ENCODE results near the gene KIF26B. TPM values are rescaled to one million over a fixed set of nuclear protein-coding genes. Genes with fewer than 3 reads are reported as not detected.

The KIF26B gene
- total and polyA plus RNA-seq, 10 of the 15 experiments (the other 5 are each of a cell fraction or from before 2014, with no cell fraction given), result 0.35 to 11.6 (median 2.2) TPM

GRCh38 chr1:245467804-245468203, 313.0 kb downstream of the KIF26B start (continued):
- TF ChIP-seq CEBPZ (IDR thresholded peaks at IDR 0.05; ENCODE audit: low read depth, low read length), result no peak
- TF ChIP-seq STAT3 (IDR thresholded peaks at IDR 0.05; ENCODE audit: low read depth, low read length), result no peak
- no peak for TF ChIP-seq ZNF622 (IDR thresholded peaks at IDR 0.05)
- TF ChIP-seq SIX5 (IDR thresholded peaks at IDR 0.05; ENCODE audit: low read depth, low read length, severe bottlenecking), result no peak

DNA sequence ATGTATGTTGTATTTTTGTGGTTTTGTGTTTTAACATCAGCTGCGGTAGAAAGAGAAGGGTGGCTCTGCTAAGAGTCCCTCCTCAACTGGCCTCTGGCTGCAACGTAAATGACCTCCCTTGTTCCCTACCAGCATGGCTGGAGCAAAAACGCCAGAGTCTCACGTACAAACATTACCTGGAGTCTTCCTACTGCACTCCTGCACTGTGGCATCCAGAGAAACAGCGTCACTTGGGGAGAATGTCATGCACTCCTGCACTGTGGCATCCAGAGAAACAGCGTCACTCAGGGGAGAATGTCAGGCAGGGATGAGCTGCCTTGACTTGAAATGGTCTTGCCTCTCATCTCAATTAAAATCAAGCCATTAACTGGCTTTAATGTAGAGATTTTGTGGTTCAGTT, 314.2 kb downstream of the KIF26B start:
- ChIA-PET SMC1A (ENCODE audit: uncharacterized antibody, unreplicated experiment) (no interaction called here), RAD21 (ENCODE audit: unreplicated experiment) (no interaction called here), POLR2A (no interaction called here), CTCF (no interaction called here)
- Histone ChIP-seq H3K27me3 (replicated peaks in 1 of 2; ENCODE audit: control insufficient read depth in 2 of 2, insufficient read depth in 2 of 2, low read length in 1 of 2) (no peaks in the 10 kb centered on the region), H4K20me1 (ENCODE audit: control insufficient read depth, insufficient read depth) (no peaks in the 10 kb centered on the region), H3K4me2 (ENCODE audit: control insufficient read depth, insufficient read depth) (no peak overlapping the region), H2AFZ (ENCODE audit: control insufficient read depth, low read depth, low read length) (no peak overlapping the region), H3K27ac (ENCODE audit: control insufficient read depth, insufficient read depth) (no peak overlapping the region), H3K4me1 (ENCODE audit: control insufficient read depth, insufficient read depth, low read length) (no peaks in the 10 kb centered on the region), H3K9me3 (replicated peaks; ENCODE audit: control insufficient read depth, insufficient read depth, low read length) (no peaks in the 10 kb centered on the region), H3K4me3 (no peak overlapping the region), H3K79me2 (ENCODE audit: control insufficient read depth, insufficient read depth, low read length) (no peaks in the 10 kb centered on the region), H3K9ac (ENCODE audit: control insufficient read depth, insufficient read depth, low read length) (no peak overlapping the region), H3K36me3 (ENCODE audit: control insufficient read depth in 2 of 2, insufficient read depth in 2 of 2, low read length in 1 of 2) (no peaks in the 10 kb centered on the region)
- ATAC-seq (no peak), FAIRE-seq (no peak), DNase-seq (ENCODE audit: low read depth, low spot score) (no peak)
- in situ Hi-C loops (cut with MboI) (no loop called here), intact Hi-C loops (cut with micrococcal nuclease; ENCODE audit: unreplicated experiment) (no loop called here)
- WGBS (ENCODE audit: insufficient coverage, insufficient replicate concordance, low lambda C conversion rate, missing lambda C conversion rate), result 27% methylated on average over 6 of the region's 6 CpGs
- BruUV-seq (replicated peaks), result no TSS peak
- TF ChIP-seq, protein P1, sequence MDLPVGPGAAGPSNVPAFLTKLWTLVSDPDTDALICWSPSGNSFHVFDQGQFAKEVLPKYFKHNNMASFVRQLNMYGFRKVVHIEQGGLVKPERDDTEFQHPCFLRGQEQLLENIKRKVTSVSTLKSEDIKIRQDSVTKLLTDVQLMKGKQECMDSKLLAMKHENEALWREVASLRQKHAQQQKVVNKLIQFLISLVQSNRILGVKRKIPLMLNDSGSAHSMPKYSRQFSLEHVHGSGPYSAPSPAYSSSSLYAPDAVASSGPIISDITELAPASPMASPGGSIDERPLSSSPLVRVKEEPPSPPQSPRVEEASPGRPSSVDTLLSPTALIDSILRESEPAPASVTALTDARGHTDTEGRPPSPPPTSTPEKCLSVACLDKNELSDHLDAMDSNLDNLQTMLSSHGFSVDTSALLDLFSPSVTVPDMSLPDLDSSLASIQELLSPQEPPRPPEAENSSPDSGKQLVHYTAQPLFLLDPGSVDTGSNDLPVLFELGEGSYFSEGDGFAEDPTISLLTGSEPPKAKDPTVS (IDR thresholded peaks at IDR 0.05; ENCODE audit: low read depth, low read length), result no peak
- TF ChIP-seq MEF2B (IDR thresholded peaks at IDR 0.05; ENCODE audit: partially characterized antibody, poor library complexity, severe bottlenecking), result no peak
- no peak for TF ChIP-seq ZNF207 (IDR thresholded peaks at IDR 0.05; ENCODE audit: borderline replicate concordance)
- TF ChIP-seq, protein P2, sequence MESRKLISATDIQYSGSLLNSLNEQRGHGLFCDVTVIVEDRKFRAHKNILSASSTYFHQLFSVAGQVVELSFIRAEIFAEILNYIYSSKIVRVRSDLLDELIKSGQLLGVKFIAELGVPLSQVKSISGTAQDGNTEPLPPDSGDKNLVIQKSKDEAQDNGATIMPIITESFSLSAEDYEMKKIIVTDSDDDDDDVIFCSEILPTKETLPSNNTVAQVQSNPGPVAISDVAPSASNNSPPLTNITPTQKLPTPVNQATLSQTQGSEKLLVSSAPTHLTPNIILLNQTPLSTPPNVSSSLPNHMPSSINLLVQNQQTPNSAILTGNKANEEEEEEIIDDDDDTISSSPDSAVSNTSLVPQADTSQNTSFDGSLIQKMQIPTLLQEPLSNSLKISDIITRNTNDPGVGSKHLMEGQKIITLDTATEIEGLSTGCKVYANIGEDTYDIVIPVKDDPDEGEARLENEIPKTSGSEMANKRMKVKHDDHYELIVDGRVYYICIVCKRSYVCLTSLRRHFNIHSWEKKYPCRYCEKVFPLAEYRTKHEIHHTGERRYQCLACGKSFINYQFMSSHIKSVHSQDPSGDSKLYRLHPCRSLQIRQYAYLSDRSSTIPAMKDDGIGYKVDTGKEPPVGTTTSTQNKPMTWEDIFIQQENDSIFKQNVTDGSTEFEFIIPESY (IDR thresholded peaks at IDR 0.05), result no peak
- TF ChIP-seq BCLAF1 (IDR thresholded peaks at IDR 0.05), result no peak
- TF ChIP-seq BHLHE40 (IDR thresholded peaks at IDR 0.05; ENCODE audit: borderline replicate concordance in 1 of 2, low read depth in 2 of 2, low read length in 1 of 2), result no peak
- TF ChIP-seq SREBF1 (IDR thresholded peaks at IDR 0.05; ENCODE audit: low read length), result no peak
- TF ChIP-seq NRF1 (conservative IDR thresholded peaks at IDR 0.05; ENCODE audit: low read depth, low read length), result no peak
